ENCODE results near the gene STAT2.

- TF ChIP-seq, protein P1, sequence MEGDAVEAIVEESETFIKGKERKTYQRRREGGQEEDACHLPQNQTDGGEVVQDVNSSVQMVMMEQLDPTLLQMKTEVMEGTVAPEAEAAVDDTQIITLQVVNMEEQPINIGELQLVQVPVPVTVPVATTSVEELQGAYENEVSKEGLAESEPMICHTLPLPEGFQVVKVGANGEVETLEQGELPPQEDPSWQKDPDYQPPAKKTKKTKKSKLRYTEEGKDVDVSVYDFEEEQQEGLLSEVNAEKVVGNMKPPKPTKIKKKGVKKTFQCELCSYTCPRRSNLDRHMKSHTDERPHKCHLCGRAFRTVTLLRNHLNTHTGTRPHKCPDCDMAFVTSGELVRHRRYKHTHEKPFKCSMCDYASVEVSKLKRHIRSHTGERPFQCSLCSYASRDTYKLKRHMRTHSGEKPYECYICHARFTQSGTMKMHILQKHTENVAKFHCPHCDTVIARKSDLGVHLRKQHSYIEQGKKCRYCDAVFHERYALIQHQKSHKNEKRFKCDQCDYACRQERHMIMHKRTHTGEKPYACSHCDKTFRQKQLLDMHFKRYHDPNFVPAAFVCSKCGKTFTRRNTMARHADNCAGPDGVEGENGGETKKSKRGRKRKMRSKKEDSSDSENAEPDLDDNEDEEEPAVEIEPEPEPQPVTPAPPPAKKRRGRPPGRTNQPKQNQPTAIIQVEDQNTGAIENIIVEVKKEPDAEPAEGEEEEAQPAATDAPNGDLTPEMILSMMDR (IDR thresholded peaks at IDR 0.05), result no peak
- no peak for TF ChIP-seq ZFX (IDR thresholded peaks at IDR 0.05; ENCODE audit: borderline replicate concordance)
Measured at GRCh38 chr12:56299853-56300643, 59.9 kb downstream of the STAT2 start, which contains the start of gene CS.
